ENCODE results near the gene PIP4K2C. TPM values are rescaled to one million over a fixed set of nuclear protein-coding genes. Genes with fewer than 3 reads are reported as not detected.
A peak's percentile ranks its signal among the peaks of the same experiment; 100 is the strongest.

PIP4K2C gene
- total and polyA plus RNA-seq, 5 experiments from 2014 or later, result 10.9 to 24.8 (median 23.4) TPM

- POLR2A ChIA-PET, result interaction anchor here (0.5 kb wide), 1 partner anchor 15 kb away, joined by 3 read pairs; no protein-coding TSS in a partner anchor
- DNase-seq (no peak), ATAC-seq (no peak)
- Mint-ChIP-seq H3K27me3 (peaks cover 0 to 10% (median 8%) of the 10 kb centered on the region in 5 donors), H3K36me3 (peaks cover 0 to 6% (median 1%) of the 10 kb centered on the region in 3 donors), H3K27ac (peak overlapping the region in 1 of 10 donors; percentile 4), H3K4me1 (peaks cover 18 to 48% (median 40%) of the 10 kb centered on the region in 4 donors), H3K9me3 (no peaks in the 10 kb centered on the region), H3K4me3 (no peak overlapping the region)
These were observed 17.1 kb downstream of the PIP4K2C start for GRCh38 chr12:57607958-57608663.

GRCh38 chr12:57609101-57609780 lies 18.2 kb downstream of the PIP4K2C start:
- POLR2A ChIA-PET, result interaction anchor here (0.6 kb wide), 1 partner anchor 132 kb away, joined by 3 read pairs; no protein-coding TSS in a partner anchor
- Mint-ChIP-seq H3K9me3 (no peaks in the 10 kb centered on the region), H3K4me3 (peak overlapping the region in 1 of 10 donors; percentile 6)

GRCh38 chr12:57609781-57610553 lies 19.0 kb downstream of the PIP4K2C start:
- no peak for DNase-seq
- no peaks in the 10 kb centered on the region for H3K9me3 Mint-ChIP-seq
- H3K4me3 Mint-ChIP-seq, result peak overlapping the region; percentile 69 to 88 (median 84)
- no peak for ATAC-seq
- H3K27ac Mint-ChIP-seq, result peak overlapping the region in 6 of 10 donors; percentile 43 to 89 (median 59)
- peaks cover 0 to 22% (median 8%) of the 10 kb centered on the region in 5 donors for H3K27me3 Mint-ChIP-seq
- POLR2A ChIA-PET, result interaction anchor here (0.6 to 0.8 kb wide), 3 partner anchors 33 to 132 kb away, joined by 3 read pairs; no protein-coding TSS in a partner anchor
- H3K4me1 Mint-ChIP-seq, result peaks cover 12 to 39% (median 26%) of the 10 kb centered on the region in 4 donors
- peaks cover 0 to 6% (median 1%) of the 10 kb centered on the region in 3 donors for H3K36me3 Mint-ChIP-seq

More at GRCh38 chr12:57609101-57609780, 18.2 kb downstream of the PIP4K2C start:
- ATAC-seq (no peak), DNase-seq (no peak)
- no peak overlapping the region for H3K27ac Mint-ChIP-seq
- peaks cover 0 to 6% (median 1%) of the 10 kb centered on the region in 3 donors for H3K36me3 Mint-ChIP-seq
- H3K4me1 Mint-ChIP-seq, result peaks cover 12 to 37% (median 31%) of the 10 kb centered on the region in 4 donors
- peaks cover 0 to 18% (median 8%) of the 10 kb centered on the region in 5 donors for H3K27me3 Mint-ChIP-seq

GRCh38 chr12:57610554-57611107 lies 19.6 kb downstream of the PIP4K2C start:
- Mint-ChIP-seq H3K4me1 (peaks cover 6 to 33% (median 20%) of the 10 kb centered on the region in 4 donors), H3K4me3 (peak overlapping the region; percentile 69 to 88 (median 84)), H3K27ac (peak overlapping the region in 7 of 10 donors; percentile 34 to 89 (median 58)), H3K9me3 (no peaks in the 10 kb centered on the region), H3K36me3 (peaks cover 0 to 5% (median 1%) of the 10 kb centered on the region in 3 donors), H3K27me3 (peaks cover 1 to 29% (median 8%) of the 10 kb centered on the region in 5 donors)
- ATAC-seq (peak; percentile 57), DNase-seq (peak in 1 of 10 donors; percentile 24)
- POLR2A ChIA-PET, result interaction anchor here (0.6 to 1.2 kb wide), 5 partner anchors 11 to 329 kb away, joined by 3 read pairs; no protein-coding TSS in a partner anchor

GRCh38 chr12:57611108-57611826 lies 20.3 kb downstream of the PIP4K2C start, which contains the start of gene ARHGEF25:
TSS of gene ARHGEF25 (plus strand) at chr12:57611435. CDS start at chr12:57611895, 460 bp downstream.
- Mint-ChIP-seq H3K4me3 (peak within 1 kb of the TSS; percentile 69 to 88 (median 84)), H3K27ac (peak within 1 kb of the TSS in 8 of 10 donors; percentile 34 to 89 (median 64)), H3K27me3 (peaks cover 1 to 35% (median 10%) of the 10 kb centered on the region in 5 donors), H3K4me1 (peaks cover 4 to 27% (median 15%) of the 10 kb centered on the region in 4 donors), H3K36me3 (peaks cover 0 to 4% (median 1%) of the 10 kb centered on the region in 3 donors), H3K9me3 (no peaks in the 10 kb centered on the region)
- ATAC-seq (peak; percentile 61 to 82), DNase-seq (peak in 2 of 10 donors; percentile 25 to 48)
- POLR2A ChIA-PET, result interaction anchor here (0.6 to 1.2 kb wide), 4 partner anchors 11 to 329 kb away, joined by 3 read pairs; no protein-coding TSS in a partner anchor

GRCh38 chr12:57611827-57612710 lies 21.1 kb downstream of the PIP4K2C start:
- DNase-seq, result no peak

GRCh38 chr12:57612711-57613426 lies 21.9 kb downstream of the PIP4K2C start:
- Mint-ChIP-seq H3K4me1 (peaks cover 4 to 25% (median 12%) of the 10 kb centered on the region in 4 donors), H3K27me3 (peaks cover 8 to 51% (median 22%) of the 10 kb centered on the region in 5 donors), H3K36me3 (peaks cover 0 to 5% (median 2%) of the 10 kb centered on the region in 3 donors), H3K27ac (no peak overlapping the region), H3K9me3 (no peaks in the 10 kb centered on the region), H3K4me3 (peak overlapping the region in 3 of 10 donors; percentile 30 to 69 (median 52))
- no peak for ATAC-seq
- no peak for DNase-seq
- POLR2A ChIA-PET, result no interaction called here

More at GRCh38 chr12:57611827-57612710, 21.1 kb downstream of the PIP4K2C start:
- peaks cover 2 to 43% (median 14%) of the 10 kb centered on the region in 5 donors for H3K27me3 Mint-ChIP-seq
- H3K36me3 Mint-ChIP-seq, result peaks cover 0 to 2% (median 1%) of the 10 kb centered on the region in 3 donors
- H3K4me3 Mint-ChIP-seq, result peak overlapping the region; percentile 52 to 88 (median 74)
- POLR2A ChIA-PET, result interaction anchor here (0.6 to 1.2 kb wide), 2 partner anchors 154 to 1139 kb away, joined by 3 read pairs; no protein-coding TSS in a partner anchor
- peak overlapping the region in 6 of 10 donors; percentile 7 to 83 (median 70) for H3K27ac Mint-ChIP-seq
- no peak for ATAC-seq
- peaks cover 4 to 25% (median 12%) of the 10 kb centered on the region in 4 donors for H3K4me1 Mint-ChIP-seq
- no peaks in the 10 kb centered on the region for H3K9me3 Mint-ChIP-seq

- Mint-ChIP-seq H3K27me3 (peaks cover 8 to 58% (median 28%) of the 10 kb centered on the region in 5 donors), H3K9me3 (no peaks in the 10 kb centered on the region), H3K4me3 (peak overlapping the region in 1 of 10 donors; percentile 30), H3K27ac (no peak overlapping the region), H3K4me1 (peaks cover 4 to 25% (median 12%) of the 10 kb centered on the region in 4 donors), H3K36me3 (peaks cover 0 to 4% (median 2%) of the 10 kb centered on the region in 3 donors)
- ATAC-seq (no peak), DNase-seq (no peak)
- POLR2A ChIA-PET, result interaction anchor here (1.4 kb wide), 1 partner anchor 8 kb away, joined by 5 read pairs; no protein-coding TSS in a partner anchor
These were observed 22.6 kb downstream of the PIP4K2C start for GRCh38 chr12:57613427-57614109.

GRCh38 chr12:57614178-57614947 lies 23.4 kb downstream of the PIP4K2C start:
- Mint-ChIP-seq H3K9me3 (no peaks in the 10 kb centered on the region), H3K27me3 (peaks cover 13 to 66% (median 34%) of the 10 kb centered on the region in 5 donors), H3K4me1 (peaks cover 7 to 31% (median 17%) of the 10 kb centered on the region in 4 donors), H3K4me3 (no peak overlapping the region), H3K36me3 (peaks cover 0 to 4% (median 2%) of the 10 kb centered on the region in 3 donors), H3K27ac (no peak overlapping the region)
- no peak for DNase-seq
- POLR2A ChIA-PET, result interaction anchor here (1.4 kb wide), 1 partner anchor 9 kb away, joined by 5 read pairs; no protein-coding TSS in a partner anchor
- no peak for ATAC-seq

All from naive thymus-derived CD8-positive, alpha-beta T cell (primary cell).